ENCODE data around the gene MBTPS1.

DNA sequence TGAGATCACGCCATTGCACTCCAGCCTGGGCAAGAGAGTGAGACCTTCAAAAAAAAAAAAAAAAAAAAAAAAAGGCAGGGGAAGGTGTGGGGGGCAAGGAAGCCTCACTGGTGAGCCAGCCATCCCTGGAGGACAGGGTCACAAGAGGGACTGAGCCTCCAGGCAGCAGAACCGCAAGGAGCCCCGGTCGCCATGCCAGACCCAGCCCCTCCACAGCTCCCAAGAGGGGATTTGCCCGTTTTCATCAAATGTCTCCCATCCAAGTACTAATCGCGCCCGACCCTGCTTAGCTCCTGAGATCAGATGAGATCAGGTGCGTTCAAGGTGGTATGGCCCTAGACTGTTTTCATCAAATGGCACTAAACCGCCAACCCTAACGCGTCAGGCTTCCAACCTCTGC is 77.0 kb downstream of the MBTPS1 start:
- TF ChIP-seq, protein P1, sequence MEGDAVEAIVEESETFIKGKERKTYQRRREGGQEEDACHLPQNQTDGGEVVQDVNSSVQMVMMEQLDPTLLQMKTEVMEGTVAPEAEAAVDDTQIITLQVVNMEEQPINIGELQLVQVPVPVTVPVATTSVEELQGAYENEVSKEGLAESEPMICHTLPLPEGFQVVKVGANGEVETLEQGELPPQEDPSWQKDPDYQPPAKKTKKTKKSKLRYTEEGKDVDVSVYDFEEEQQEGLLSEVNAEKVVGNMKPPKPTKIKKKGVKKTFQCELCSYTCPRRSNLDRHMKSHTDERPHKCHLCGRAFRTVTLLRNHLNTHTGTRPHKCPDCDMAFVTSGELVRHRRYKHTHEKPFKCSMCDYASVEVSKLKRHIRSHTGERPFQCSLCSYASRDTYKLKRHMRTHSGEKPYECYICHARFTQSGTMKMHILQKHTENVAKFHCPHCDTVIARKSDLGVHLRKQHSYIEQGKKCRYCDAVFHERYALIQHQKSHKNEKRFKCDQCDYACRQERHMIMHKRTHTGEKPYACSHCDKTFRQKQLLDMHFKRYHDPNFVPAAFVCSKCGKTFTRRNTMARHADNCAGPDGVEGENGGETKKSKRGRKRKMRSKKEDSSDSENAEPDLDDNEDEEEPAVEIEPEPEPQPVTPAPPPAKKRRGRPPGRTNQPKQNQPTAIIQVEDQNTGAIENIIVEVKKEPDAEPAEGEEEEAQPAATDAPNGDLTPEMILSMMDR (conservative IDR thresholded peaks at IDR 0.05 in 1 of 2, IDR thresholded peaks at IDR 0.05 in 1 of 2; ENCODE audit: extremely low read depth in 1 of 2, insufficient read depth in 1 of 2, low read depth in 1 of 2, low read length in 2 of 2), result no peak
- no peak for TF ChIP-seq EZH2 (IDR thresholded peaks at IDR 0.05; ENCODE audit: borderline replicate concordance, low read length)
